Suprapubic skin (tissue), 4 donors: ENCODE data around the gene RBM19.

ENCODE experiments used
- EP300 ChIP-seq: sonication (generic); formaldehyde crosslinking; IDR thresholded peaks from one replicate; pipeline ENCODE4 v1.6.1; 2017; ENCODE audit warnings: antibody characterized with exemption
- POLR2A ChIP-seq, 2 donors: fragments of 450-650 bp; IDR thresholded peaks; one replicate each; pipeline ENCODE4 v1.6.1; 2017; ENCODE audit warnings: antibody characterized with exemption in 2 of 2, mild to moderate bottlenecking in 2 of 2, moderate library complexity in 2 of 2
- POLR2AphosphoS5 ChIP-seq, 3 donors: sonication (generic); formaldehyde crosslinking; IDR thresholded peaks; one replicate each; pipeline ENCODE4 v1.6.1; 2017; ENCODE audit warnings: antibody characterized with exemption in 3 of 3
- TF ChIP-seq, protein P1 (sequence below), 2 donors: fragments of 200-600 bp in 1 of 2; fragments of 450-650 bp in 1 of 2; sonication (generic) in 1 of 2; IDR thresholded peaks; one replicate each; pipeline ENCODE4 v1.5.1; 2016 to 2019; ENCODE audit warnings: antibody characterized with exemption in 2 of 2, mild to moderate bottlenecking in 1 of 2, moderate library complexity in 1 of 2

DNA sequence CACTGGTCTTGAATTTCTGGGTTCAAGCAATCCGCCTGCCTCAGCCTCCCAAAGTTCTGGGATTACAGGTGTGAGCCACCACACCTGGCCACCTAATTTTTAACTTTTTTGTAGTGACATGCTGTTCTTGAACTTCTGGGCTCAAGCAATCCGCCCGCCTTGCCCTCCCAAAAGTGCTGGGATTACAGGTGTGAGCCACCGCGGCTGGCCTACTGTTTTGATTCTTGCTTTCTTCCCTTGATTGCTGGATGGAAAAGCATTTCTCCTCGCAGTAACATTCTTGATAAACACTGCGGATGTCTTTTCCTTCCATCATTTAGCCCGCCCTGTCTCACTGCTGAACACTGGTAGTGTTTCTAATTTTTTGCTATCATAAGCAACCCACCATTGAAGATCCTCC, 72.9 kb downstream of the RBM19 start:
- TF ChIP-seq POLR2A (IDR thresholded peaks at IDR 0.05) (no peak), POLR2AphosphoS5 (IDR thresholded peaks at IDR 0.05) (no peak), EP300 (no peak)
- TF ChIP-seq, protein P1, sequence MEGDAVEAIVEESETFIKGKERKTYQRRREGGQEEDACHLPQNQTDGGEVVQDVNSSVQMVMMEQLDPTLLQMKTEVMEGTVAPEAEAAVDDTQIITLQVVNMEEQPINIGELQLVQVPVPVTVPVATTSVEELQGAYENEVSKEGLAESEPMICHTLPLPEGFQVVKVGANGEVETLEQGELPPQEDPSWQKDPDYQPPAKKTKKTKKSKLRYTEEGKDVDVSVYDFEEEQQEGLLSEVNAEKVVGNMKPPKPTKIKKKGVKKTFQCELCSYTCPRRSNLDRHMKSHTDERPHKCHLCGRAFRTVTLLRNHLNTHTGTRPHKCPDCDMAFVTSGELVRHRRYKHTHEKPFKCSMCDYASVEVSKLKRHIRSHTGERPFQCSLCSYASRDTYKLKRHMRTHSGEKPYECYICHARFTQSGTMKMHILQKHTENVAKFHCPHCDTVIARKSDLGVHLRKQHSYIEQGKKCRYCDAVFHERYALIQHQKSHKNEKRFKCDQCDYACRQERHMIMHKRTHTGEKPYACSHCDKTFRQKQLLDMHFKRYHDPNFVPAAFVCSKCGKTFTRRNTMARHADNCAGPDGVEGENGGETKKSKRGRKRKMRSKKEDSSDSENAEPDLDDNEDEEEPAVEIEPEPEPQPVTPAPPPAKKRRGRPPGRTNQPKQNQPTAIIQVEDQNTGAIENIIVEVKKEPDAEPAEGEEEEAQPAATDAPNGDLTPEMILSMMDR (IDR thresholded peaks at IDR 0.05), result no peak
